Activated CD4-positive, alpha-beta T cell treated with anti-CD3 and anti-CD28 coated beads, Interleukin-2, amount 50 U/mL, for 16 hours (primary cell): ENCODE data around the gene DOP1A.
"Not testable (repeated sequence)": the region's sequence is repeated elsewhere in the genome, so short reads cannot be mapped to it uniquely, and the experiment has no call there.

ENCODE experiments used
- DNase-seq: peaks from one replicate; pipeline ENCODE4 v3.0.0-alpha.2; 2020

The DOP1A gene

DNA sequence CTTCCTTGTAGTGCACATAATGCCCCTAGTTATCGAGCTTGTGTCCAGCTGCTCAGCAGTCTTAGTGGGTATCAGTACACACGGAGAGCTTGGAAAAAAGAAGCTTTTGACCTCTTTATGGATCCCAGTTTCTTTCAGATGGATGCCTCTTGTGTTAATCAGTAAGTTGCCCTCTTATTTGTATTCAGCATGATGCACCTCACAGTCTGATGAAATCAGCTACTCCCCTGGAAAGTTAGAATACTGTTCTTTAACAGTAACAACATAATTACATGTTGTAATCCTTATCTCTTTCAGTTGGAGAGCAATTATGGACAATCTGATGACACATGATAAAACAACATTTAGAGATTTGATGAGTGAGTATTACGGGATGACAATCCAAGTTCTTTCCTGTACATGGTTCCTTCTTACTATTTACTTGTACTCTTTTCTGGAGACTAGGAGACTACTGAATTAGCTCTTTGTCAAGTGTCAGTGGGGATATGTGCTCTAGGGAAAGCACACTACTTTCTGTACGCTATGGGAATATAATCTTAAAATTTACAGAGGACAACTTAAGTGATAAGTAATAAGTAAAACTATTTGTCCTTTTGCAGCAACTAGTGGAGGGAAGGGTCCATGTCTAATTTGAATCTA is 86.5 kb downstream of the DOP1A start:
- DNase-seq = no peak

DNA sequence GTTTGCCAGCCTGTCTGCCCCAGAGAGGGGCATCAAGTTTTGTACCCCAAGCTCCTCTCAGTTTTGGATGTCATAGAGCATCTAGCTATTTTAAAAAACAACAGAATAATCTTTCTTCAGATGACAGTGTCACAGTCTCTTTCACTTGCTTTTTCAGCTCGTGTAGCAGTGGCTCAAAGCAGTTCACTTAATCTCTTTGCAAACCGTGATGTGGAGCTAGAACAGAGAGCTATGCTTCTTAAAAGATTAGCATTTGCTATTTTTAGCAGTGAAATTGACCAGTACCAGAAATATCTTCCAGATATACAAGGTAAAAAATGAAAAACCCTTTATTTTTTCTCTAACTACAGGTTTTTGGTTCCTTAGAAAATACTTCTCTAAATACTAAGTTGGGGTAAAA is 88.3 kb downstream of the DOP1A start:
- no peak for DNase-seq

DNA sequence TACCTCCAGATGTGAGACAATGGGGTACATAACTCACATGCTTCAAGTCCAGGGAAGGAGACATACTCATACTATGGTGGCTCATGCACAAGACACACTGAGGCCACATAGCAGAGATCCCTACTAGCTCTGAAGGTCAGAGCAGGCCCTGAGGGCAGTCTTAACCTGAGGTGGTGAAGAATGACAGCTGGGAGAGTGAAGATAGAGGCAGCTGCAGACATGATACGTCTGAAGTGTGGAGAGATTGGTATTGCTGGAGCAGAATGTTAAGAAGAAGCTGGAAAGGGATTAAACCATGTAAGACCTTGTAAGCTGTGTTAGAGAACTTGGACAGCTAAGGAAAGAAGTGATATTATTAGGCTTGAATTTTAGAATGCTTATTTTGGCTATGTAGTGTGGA is 92.7 kb downstream of the DOP1A start:
- no peak for DNase-seq

DNA sequence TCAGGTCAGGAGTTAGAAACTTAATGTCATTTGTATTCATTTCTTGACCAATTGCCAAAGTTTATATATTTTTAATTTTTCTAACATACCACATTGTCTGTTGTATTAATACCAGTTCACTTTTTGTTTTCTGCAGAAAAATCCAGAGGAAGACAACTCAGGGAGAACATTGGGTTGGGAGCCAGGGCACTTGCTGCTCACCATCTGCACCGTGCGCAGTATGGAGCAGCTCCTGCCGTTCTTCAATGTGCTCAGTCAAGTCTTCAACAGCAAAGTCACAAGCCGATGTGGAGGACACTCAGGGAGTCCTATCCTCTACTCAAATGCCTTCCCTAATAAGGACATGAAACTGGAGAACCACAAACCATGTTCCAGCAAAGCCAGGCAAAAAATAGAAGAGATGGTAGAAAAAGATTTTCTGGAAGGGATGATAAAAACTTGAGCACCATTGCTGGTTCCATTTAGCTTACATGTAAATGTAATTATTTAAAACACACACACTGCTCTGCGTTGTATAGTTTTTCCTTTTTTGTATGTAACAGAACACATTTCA is 100.3 kb downstream of the DOP1A start:
- DNase-seq = no peak

DNA sequence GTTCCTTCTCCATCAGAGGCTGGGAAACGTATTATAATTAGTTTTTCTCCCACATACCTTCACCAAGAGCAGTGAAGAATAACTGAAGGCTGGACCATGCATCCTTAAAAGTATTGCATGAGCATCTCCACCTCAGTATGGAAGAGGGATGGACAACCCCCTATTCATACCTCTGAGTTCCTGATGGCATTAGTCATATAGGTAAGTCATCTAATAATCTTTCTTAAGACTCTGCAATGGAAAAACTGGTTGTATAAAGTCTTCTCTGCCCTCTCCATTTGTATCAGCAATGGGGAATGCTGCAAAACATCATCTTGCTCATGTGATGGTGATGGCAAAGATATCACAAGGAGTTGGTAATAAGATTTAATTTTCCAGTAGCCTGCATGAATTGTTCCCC is 101.1 kb downstream of the DOP1A start:
- DNase-seq = no peak

DNA sequence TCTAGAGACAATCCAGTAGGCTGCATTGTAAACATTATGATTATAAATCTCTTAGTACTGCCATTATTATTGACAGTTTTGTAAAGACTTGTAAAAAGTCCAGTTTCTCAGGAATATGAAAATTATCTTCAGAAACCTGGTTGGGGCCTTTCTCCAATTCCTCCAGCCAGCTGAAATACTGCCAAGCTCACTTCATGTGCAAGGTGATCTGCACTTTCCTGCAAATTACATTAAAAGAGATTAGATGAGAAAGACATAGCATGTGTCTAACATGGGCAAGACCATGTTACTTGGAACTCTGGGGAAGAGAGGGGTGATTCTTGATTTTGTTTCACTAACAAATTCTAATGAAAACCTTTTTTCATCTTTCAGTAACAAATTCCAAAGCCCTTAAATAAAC is 101.6 kb downstream of the DOP1A start:
- no peak for DNase-seq

DNA sequence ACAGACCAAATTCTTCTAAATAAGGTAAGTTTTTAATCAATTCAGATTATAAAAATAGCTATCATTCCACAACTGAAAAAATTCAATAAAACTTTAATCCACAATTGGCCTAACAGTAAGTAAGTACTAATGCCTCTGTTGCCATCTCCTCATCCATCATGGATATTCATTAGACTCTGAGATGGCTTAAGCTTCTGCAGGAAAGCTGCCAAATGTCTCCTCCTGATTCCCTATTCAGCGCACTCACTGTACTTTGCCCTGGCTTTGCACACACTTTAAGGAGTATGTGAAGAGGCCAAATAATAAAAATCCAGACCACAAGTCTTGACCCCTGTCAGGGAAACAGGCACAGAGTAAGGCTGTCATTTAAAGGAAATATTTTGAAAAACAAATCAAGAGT is 102.0 kb downstream of the DOP1A start:
- no peak for DNase-seq

DNA sequence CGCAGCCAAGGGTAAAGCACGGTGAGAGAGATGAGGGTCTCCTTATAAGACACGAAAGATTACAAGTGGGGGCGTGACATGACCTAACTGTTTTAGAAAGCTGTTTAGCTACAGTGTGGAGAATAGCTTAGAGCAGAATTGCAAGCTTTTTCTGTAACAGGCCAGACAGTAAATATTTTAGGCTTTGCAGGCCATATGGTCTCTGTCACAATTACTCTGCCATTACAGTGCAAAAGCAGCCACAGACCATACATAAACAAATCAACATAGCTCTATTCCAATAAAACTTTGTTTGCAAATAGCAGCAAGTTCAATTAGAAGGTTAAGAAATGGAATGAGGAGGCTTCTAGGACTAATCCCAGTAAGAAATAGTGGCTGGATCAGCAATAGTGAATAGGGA is 108.8 kb downstream of the DOP1A start:
- DNase-seq = no peak

DNA sequence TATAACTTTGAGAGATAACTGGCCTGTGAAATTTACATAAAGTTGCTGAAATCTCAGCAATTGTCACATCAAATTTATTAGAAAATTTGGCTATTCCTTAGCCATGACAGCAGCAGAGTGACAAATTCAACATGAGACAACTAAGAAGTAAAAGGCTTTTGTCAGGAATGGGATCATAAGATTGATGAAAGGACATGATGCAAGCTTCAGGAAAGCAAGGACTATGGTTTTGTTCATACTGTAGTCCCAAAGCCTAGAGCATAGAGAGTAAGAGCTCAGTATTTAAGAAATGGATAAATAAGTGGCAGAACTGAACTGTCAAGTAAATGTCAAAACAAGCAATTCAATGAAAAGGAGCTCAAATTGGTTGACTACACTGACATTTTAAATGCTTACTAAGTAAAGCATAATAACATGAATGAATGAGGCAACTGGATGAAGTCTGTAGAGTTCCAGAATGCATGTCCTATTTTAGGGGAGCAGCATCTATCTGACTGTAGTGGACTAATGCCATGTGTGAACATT is 113.0 kb downstream of the DOP1A start:
- no peak for DNase-seq

DNA sequence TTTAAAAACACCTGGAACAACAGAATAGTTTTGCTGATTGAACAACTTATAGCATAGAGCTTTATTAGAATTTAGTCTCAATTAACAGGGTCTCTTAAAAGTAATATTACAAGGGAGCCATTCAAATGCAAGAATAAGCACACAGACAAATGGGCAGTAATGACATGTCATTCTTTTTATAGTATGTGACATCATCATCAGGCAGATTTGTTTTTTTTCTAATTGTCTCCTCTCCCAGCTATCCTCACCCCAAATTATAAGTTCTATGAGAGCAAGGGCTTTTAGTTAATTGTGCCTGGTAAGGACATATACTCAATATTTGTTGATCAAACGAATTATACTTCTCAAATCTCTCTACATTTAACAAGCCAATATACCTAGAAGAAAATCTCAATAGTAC is 114.6 kb downstream of the DOP1A start:
- no peak for DNase-seq

DNA sequence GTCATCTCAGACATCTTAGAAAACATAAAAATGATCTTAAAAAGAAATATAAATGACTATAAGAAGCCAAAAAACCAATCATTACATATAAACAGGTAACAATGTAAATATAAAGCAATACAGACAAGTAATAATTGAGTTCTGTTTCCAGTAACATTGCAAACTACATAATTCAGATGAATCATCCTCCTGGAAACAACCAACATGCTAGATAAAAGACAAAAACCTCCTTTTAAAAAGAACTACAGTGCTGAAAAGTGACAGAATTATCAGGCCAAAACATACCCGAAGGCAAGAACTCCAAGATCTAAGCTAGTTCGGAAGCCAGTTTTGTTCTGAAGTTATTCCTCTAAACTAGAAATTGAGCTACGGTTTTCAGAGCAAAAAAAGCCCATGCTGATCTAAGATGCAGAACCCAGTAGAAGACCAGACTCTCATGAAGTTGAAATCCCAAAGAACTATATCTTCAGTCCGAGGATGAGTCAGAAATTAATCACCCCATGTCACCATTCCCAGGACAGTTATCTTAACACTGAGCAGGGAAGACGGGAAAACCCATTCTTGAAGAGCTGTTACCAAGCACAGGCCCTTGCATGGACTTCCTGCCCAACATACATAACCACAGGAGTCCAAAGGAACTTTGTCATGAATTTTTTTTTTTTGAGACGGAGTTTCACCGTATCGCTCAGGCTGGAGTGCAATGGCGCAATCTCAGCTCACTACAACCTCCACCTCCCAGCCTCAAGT is 115.8 kb downstream of the DOP1A start:
- no peak for DNase-seq

DNA sequence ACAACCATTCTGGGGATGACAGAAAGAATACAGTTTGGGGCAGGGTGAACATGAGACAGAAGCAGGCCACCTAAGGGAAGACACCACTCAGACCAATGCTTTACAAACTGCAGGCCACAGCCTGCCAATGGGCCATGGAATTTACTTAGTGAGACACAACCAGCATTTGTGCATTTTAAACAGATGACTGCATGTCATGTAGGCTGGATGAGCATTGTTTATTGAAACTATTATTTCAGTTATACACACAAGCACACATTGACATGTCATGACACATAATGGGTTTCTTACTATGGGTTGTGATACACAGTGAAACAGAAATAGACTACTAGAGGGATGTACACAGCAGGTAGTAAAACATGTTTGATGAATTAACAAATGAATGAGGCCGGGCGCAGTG is 117.6 kb downstream of the DOP1A start:
- DNase-seq = no peak

DNA sequence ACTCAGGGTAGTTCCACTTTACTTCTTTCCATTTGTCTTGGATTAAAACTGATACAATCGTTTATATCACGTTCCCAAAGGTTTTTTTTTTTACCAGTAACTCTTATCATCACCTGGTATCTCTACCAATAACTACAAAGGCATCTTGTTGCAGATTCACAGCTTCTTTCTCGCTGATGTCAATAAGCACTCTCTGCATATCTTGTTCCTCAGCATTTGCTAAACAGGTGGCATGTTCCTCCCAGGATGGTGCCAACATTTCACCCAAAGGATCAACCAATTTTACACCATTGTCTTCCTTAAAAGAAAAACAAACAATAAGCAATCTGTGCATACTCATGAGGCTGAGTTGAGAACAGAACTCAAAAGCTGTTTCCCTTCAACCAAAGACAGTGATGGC is 121.0 kb downstream of the DOP1A start:
- no peak for DNase-seq

DNA sequence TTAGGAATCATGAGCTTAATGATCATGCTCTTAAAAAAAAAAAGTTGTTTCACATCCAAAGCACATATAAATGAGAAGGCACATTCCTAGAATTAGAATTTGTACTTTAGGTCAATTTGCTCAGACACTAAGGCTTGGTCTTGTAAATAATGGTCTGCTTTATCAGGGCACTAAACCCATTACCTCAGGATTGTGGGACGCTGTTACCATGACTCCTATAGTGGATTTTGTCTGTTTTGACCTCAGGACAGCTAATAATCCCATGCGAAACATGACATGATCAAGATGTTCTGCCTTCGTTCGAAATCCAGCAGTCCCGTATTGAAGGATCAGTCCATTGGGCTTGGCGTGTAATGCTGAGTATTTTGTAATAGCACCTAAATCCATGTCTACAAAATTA is 123.2 kb downstream of the DOP1A start:
- no peak for DNase-seq

DNA sequence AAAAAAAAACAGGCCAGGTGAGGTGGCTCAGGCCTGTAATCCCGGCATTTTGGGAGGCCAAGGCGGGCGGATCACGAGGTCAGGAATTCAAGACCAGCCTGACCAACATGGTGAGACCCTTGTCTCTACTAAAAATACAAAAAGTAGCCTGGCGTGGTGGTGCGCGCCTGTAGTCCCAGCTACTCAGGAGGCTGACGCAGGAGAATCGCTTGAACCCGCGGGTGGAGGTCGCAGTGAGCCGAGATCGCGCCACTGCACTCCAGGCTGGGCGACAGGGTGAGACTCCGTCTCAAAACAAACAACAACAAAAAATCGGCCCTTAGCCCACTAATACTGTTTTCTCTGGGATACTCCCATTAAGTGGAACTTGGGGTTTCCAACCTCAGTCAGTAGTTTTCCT is 124.5 kb downstream of the DOP1A start:
- not testable (repeated sequence) for DNase-seq

DNA sequence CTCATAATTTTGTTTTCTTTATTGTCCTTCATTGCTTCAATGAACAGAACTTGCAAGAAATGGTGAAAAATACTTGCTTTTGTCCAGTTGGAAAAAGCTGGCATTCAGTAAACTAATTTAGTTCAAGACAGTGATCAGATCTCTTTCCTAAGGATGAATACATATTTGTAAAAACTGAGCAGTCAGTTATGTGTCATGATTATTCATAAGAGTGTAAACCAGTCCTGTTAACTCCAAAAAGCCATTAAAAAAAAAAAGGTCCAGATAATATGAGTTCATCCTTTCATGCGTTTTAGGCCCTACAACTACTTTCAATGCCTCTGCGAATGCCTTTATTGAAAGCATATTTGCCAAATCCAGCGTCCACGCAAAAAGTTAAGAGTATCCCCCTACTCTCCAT is 125.0 kb downstream of the DOP1A start:
- DNase-seq = no peak

DNA sequence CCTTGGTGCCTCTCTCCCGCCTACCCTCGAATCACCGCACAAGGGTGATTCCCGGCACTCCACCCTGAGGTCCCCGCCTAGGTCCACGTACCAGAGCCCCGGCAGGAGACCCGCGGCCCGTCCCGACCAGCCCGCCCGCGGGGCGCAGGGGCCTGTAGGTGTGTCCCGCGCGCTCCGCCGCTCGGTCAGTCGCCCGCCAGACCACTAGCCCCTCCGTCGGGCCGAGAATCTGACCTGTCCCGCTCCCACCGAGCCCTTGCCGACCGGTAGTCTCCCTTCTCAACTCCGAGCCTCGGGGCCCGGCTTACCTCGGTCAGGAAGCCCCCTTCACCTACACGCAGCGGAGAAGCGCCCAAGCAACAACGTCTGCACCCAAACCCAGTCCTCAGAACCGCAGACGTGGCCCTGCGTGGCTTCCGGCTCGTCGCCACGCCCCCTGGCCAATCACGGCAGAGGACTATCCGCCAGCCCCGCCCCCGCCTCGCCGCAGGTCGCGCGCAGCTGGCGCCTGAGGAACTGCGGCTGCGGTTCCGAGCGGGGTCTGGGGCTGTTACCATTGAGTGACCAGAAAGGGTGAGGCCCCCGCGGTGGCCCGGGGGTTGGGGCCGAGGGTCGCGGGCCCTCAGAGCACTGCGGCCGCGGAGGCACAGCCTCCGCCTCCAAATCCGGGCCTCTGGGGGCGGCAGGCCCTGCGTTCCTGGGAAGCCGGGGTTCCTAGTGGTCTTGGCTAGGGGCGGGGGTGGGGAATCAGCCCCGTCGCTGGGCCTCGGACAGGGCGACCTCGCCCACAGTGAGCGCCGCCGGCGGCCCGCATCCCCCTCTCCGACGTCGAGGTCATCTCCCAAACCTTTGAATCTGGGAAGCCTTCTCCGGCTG is 125.6 kb downstream of the DOP1A start, which contains the start of the genes PGM3 and RWDD2A:
Gene PGM3 (minus strand): TSS at position 395 of the 876 bp plus-strand sequence. CDS start 2,253 bp downstream, outside the sequence.
Gene RWDD2A (plus strand): TSS at position 487 of the 876 bp plus-strand sequence. CDS start 1,095 bp downstream, outside the sequence.
- peak; percentile 89 for DNase-seq

DNA sequence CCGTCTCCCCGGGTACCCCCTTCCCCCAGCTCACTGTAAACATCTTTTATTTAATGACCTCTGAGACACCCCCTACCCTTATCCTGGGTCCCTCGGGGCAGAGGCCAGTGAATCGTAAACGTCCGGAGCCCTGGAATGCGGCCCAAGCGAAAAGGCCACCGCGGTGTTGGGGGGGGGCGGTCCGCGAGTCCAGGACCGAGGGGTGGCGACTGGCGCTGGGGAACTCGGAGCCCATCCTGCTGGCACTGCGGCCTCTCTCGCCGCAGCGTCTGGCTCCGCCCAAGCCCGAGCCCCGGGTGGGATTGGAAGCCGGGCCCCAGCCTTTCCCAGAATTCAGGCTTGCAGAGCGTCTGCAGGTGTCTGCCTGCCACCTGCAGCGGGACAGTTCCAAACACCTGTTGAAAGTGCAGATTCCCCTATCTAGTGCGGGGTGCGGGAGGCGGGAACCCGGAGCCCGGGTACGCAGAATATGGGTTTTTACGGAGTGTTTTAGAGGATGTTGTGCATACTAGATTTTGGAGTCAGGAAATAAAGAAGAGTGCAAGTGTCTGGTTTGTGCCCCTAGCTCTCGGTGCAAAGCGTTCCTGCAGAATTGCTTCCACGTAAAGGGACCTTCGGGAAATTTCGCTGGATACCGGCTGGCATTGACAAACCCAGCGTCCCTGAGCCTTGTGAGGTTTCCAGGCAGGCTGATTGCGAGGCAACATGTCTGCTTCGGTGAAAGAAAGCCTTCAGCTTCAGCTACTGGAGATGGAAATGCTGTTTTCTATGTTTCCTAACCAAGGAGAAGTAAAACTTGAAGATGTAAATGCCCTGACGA is 126.5 kb downstream of the DOP1A start:
- no peak for DNase-seq

DNA sequence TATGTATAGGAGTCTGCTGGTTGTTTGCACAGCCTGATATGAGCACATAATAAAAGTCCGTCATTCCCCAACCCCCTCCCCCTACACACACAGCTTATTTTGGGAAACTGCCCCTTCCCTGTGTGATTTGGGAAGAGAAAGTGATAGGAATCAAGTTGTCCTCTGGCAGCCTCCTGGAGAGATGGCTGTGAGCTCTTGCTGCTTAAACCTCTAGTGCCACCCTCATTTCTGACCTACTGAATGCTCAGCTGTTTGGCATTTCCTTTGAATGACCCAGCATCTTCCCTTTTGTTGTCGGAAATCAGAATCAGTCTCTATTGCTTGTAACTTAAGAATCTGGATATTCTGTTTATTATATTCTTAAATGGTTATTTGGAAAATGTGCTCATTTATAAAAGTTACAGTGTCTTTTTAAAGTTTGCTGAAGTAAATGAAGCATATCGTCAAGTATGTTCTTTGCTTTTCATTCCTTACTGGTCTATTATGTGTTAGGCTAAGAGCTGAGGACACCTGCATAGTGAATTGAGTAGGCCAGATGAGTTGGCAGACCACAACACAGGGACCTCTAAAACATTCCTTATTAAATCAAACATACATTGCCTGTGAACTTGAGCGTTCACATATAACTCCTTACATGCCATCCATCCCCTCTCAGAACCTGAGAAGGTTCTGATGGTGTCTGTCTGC is 131.2 kb downstream of the DOP1A start:
- no peak for DNase-seq

DNA sequence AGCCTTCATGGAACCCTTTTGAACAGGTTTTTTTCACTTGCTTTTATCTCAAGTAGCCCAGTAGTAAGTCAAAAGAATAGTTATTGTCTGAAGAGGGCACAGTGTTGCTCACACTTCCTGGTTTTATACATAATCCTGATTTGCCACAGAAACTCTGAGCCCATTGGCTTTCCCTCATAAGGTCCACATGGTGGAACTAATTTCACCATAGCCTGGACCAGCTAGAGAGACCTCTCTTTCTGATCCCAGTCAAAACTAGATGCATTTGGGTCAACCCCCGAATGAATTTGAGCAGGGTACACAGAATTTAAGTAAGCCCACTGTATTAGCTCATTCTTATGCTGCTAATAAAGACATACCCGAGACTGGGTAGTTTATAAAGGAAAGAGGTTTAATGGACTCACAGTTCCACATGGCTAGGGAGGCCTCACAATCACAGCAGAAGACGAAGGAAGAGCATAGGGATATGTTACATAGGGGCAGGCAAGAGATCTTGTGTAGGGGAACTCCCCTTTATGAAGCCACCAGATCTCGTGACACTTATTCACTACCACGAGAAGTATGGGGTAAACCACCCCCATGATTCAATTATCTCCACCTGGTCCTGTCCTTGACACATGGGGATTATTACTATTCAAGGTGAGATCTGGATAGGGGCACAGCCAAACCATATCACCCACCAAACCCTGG is 131.8 kb downstream of the DOP1A start:
- DNase-seq = no peak

DNA sequence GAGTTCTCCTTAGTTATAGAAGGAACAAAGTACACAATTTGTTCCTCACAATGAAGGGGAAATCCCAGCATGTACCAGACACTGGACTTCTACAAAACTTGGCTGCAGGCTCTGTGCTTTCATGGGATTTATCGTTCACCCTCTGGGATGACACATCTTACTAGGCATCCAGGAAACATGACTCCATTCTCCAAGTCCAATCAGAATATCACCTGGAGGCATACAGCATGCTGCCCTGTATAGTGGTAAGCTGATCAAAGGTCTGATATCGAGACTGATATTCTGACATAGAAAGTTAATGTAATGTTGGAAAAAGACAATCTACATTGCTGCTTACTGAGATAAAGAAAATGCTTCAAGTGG is 132.4 kb downstream of the DOP1A start:
- no peak for DNase-seq
